Measurements from ENCODE around the gene THSD4.
"Not testable (repeated sequence)": the region's sequence is repeated elsewhere in the genome, so short reads cannot be mapped to it uniquely, and the experiment has no call there.

THSD4 gene

GRCh38 chr15:71151081-71151480 is 35.8 kb downstream of the THSD4 start:
- no peak for DNase-seq

- no peak for DNase-seq
Measured at GRCh38 chr15:71152542-71152941, 37.3 kb downstream of the THSD4 start.

GRCh38 chr15:71153823-71154524 is 38.7 kb downstream of the THSD4 start:
- DNase-seq = no peak

- DNase-seq = no peak
Measured at GRCh38 chr15:71154607-71155200, 39.4 kb downstream of the THSD4 start.

- DNase-seq = no peak
Measured at GRCh38 chr15:71155534-71155933, 40.3 kb downstream of the THSD4 start.

GRCh38 chr15:71160976-71161375 is 45.7 kb downstream of the THSD4 start:
- DNase-seq = no peak

GRCh38 chr15:71162309-71162708 is 47.0 kb downstream of the THSD4 start:
- no peak for DNase-seq

GRCh38 chr15:71164606-71165005 is 49.3 kb downstream of the THSD4 start:
- DNase-seq = not testable (repeated sequence)

GRCh38 chr15:71167445-71168165 is 52.3 kb downstream of the THSD4 start:
- no peak for DNase-seq

GRCh38 chr15:71168166-71168834 is 53.0 kb downstream of the THSD4 start:
- DNase-seq = no peak

- DNase-seq = no peak
Measured at GRCh38 chr15:71170163-71170562, 54.9 kb downstream of the THSD4 start.

- DNase-seq = no peak
Measured at GRCh38 chr15:71171195-71171594, 55.9 kb downstream of the THSD4 start.

- not testable (repeated sequence) for DNase-seq
Measured at GRCh38 chr15:71174360-71174759, 59.1 kb downstream of the THSD4 start.

GRCh38 chr15:71180986-71181853 is 65.9 kb downstream of the THSD4 start:
- no peak for DNase-seq

GRCh38 chr15:71182522-71182921 is 67.3 kb downstream of the THSD4 start:
- DNase-seq = no peak

GRCh38 chr15:71183063-71183462 is 67.8 kb downstream of the THSD4 start:
- no peak for DNase-seq

- DNase-seq = no peak
Measured at GRCh38 chr15:71185706-71186105, 70.4 kb downstream of the THSD4 start.

- DNase-seq = no peak
Measured at GRCh38 chr15:71186267-71186666, 71.0 kb downstream of the THSD4 start.

GRCh38 chr15:71187078-71187477 is 71.8 kb downstream of the THSD4 start:
- DNase-seq = no peak

- DNase-seq = no peak
Measured at GRCh38 chr15:71187526-71187925, 72.3 kb downstream of the THSD4 start.

GRCh38 chr15:71189718-71190117 is 74.4 kb downstream of the THSD4 start:
- DNase-seq = no peak

GRCh38 chr15:71191296-71191695 is 76.0 kb downstream of the THSD4 start:
- DNase-seq = no peak

GRCh38 chr15:71192816-71193215 is 77.5 kb downstream of the THSD4 start:
- DNase-seq = no peak
